Tibial nerve (tissue), 4 donors: ENCODE measurements around the gene CD300A. TPM values are rescaled to one million over a fixed set of nuclear protein-coding genes. Genes with fewer than 3 reads are reported as not detected.

Source experiments
- DNase-seq, 2 donors: peaks; one replicate each; pipeline ENCODE4 v3.0.0-alpha.2; 2019; ENCODE audit warnings: low spot score in 2 of 2
- H3K27ac ChIP-seq, 4 donors: fragments of 200-600 bp; sonication (generic) in 3 of 4; one replicate each; pipeline ENCODE4 v1.5.1; 2017 to 2019; ENCODE audit warnings: mild to moderate bottlenecking in 1 of 4
- H3K27me3 ChIP-seq, 2 donors: fragments of 200-600 bp; sonication (generic) in 1 of 2; one replicate each; pipeline versions ENCODE4 v1.5.1 to v1.6.0; 2017 to 2019
- H3K36me3 ChIP-seq, 3 donors: fragments of 200-600 bp; sonication (generic); one replicate each; pipeline ENCODE4 v1.5.1; 2018 to 2019
- H3K4me1 ChIP-seq, 4 donors: fragments of 200-600 bp; sonication (generic) in 3 of 4; one replicate each; pipeline ENCODE4 v1.5.1; 2017 to 2019
- H3K4me3 ChIP-seq, 4 donors: fragments of 200-600 bp; sonication (generic) in 3 of 4; one replicate each; pipeline ENCODE4 v1.5.1; 2017 to 2019; ENCODE audit warnings: mild to moderate bottlenecking in 1 of 4, moderate library complexity in 1 of 4
- H3K9me3 ChIP-seq, 4 donors: fragments of 200-600 bp; sonication (generic) in 3 of 4; one replicate each; pipeline ENCODE4 v1.5.1; 2017 to 2019
- CTCF ChIP-seq, 5 experiments: fragments of 200-600 bp in 3 of 5; fragments of 450-650 bp in 2 of 5; sonication (generic) in 3 of 5; IDR thresholded peaks; one replicate each; pipeline ENCODE4 v1.5.1; 2016 to 2019; ENCODE audit warnings: antibody characterized with exemption in 5 of 5, mild to moderate bottlenecking in 3 of 5, moderate library complexity in 2 of 5
- EP300 ChIP-seq, 2 donors: sonication (generic); formaldehyde crosslinking; IDR thresholded peaks; one replicate each; pipeline ENCODE4 v1.6.1; 2017; ENCODE audit warnings: antibody characterized with exemption in 2 of 2, mild to moderate bottlenecking in 1 of 2
- POLR2A ChIP-seq, 2 donors: fragments of 450-650 bp; IDR thresholded peaks; one replicate each; pipeline ENCODE4 v1.6.1; 2017; ENCODE audit warnings: antibody characterized with exemption in 2 of 2, mild to moderate bottlenecking in 2 of 2, moderate library complexity in 2 of 2
- WGBS, 2 donors: methylation state at CpG; one replicate each; pipeline ENCODE4 v1.1.5; 2018; 5-methylcytosine and 5-hydroxymethylcytosine counted together
- total RNA-seq, 4 donors: library from RNA; depleted of rRNA; stranded (reverse); fragments of >200 nt; gene quantifications; one replicate each; pipeline ENCODE4 v1.1.0, GENCODE V29; 2016

CD300A gene
- total RNA-seq, 4 donors from 2014 or later = 6.8 to 12.6 (median 9.8) TPM

GRCh38 chr17:74455025-74455545 is 11.3 kb upstream of the CD300A start:
- H3K27me3 ChIP-seq = no peaks in the 10 kb centered on the region
- H3K36me3 ChIP-seq = no peaks in the 10 kb centered on the region
- peak overlapping the region; percentile 83 to 94 (median 88) for H3K27ac ChIP-seq
- TF ChIP-seq POLR2A (IDR thresholded peaks at IDR 0.05) (no peak), CTCF (IDR thresholded peaks at IDR 0.05) (no peak), EP300 (IDR thresholded peaks at IDR 0.05) (no peak)
- H3K4me1 ChIP-seq = peaks cover 0 to 48% (median 32%) of the 10 kb centered on the region in 4 donors
- H3K9me3 ChIP-seq = no peaks in the 10 kb centered on the region
- no peak for DNase-seq
- H3K4me3 ChIP-seq = no peak overlapping the region
- WGBS, 2 donors = 40 to 42% methylated on average over 15 of the region's 15 CpGs

DNA sequence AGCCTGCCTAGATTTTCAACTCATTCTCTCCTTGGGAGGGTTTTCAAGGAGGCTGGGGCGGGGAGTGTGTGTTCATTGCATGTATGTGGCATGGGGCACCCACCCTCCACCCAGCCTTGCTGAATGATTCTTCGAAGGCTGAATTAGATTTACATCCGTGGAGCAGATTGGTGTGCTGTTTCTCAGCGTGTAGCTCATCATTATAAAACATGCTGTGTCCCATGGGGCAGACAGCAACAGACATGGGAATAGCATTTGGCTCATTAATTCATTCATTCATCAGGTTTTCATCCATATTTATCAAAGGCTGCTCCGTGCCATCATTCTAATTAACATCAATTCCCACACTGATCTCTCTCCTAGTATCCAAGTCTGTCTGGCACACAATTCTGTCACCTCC is 10.6 kb upstream of the CD300A start:
- Histone ChIP-seq H3K36me3 (no peaks in the 10 kb centered on the region), H3K27me3 (no peaks in the 10 kb centered on the region), H3K4me1 (peaks cover 0 to 45% (median 31%) of the 10 kb centered on the region in 4 donors), H3K27ac (peak overlapping the region in 2 of 4 donors; percentile 93 to 94), H3K4me3 (no peak overlapping the region), H3K9me3 (no peaks in the 10 kb centered on the region)
- no peak for TF ChIP-seq POLR2A (IDR thresholded peaks at IDR 0.05)
- TF ChIP-seq CTCF (IDR thresholded peaks at IDR 0.05) = no peak
- TF ChIP-seq EP300 (IDR thresholded peaks at IDR 0.05) = no peak
- no peak for DNase-seq
- 72 to 80% methylated on average over 5 of the region's 5 CpGs for WGBS, 2 donors

DNA sequence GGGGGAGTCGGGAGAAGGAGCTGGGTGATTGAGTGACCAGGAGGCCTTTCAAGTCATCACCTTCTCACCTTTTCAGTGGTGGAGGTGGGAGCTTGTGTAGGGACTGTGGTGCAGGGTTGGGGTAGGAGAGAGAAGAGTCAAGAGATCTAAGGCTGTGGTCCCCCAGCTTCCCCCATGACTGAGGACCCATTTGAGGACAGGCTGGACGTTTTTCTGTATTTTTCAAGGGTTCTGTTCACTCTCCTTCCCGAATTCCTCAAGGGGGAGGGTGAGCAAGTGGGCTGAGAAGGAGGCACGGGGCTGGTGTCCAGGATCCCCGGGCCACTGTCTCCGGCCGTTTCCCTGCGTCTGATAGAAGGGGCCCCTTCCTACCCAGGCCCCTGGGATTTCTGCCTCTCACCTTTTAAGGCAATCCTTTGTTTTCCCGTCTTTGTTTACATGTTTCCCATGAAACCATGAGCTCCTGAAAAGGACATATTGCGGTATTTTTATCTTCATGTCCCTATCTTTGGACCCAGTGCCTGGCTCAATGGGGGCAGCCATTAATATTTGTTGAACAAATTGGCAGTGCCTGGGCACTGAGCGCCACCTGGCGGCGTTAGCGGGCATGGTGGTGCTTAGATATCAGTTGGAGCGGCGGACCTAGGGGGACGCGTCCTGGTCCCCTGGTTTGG is 9.2 kb upstream of the CD300A start:
- TF ChIP-seq CTCF (IDR thresholded peaks at IDR 0.05) = peak; percentile 90 to 98 (median 97)
- no peak for TF ChIP-seq EP300 (IDR thresholded peaks at IDR 0.05)
- H3K27ac ChIP-seq = peak overlapping the region in 2 of 4 donors; percentile 19 to 21
- peak; percentile 77 to 88 for DNase-seq
- H3K9me3 ChIP-seq = no peaks in the 10 kb centered on the region
- H3K4me1 ChIP-seq = peaks cover 0 to 42% (median 30%) of the 10 kb centered on the region in 4 donors
- WGBS, 2 donors = 21 to 23% methylated on average over 18 of the region's 18 CpGs
- H3K4me3 ChIP-seq = no peak overlapping the region
- H3K36me3 ChIP-seq = no peaks in the 10 kb centered on the region
- H3K27me3 ChIP-seq = no peaks in the 10 kb centered on the region

DNA sequence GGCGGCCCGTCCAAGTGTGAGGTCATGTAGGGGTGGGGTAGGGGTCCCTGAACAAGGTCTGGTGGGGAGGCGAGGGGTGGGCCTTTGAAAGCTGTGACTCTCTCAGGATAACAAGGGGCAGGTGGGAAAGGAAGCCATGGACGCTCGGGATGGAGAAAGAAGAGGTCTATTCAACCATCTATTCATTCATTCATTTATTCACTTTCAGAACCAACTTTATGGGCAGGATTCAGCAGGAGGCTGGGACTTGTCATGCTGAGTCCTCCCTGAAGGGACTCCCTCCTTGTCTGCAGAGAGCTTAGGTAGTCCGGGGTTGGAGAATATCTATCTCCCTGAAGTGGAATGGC is 8.6 kb upstream of the CD300A start:
- TF ChIP-seq CTCF (IDR thresholded peaks at IDR 0.05) = peak in 1 of 5 experiments; percentile 6
- no peak for TF ChIP-seq EP300 (IDR thresholded peaks at IDR 0.05)
- TF ChIP-seq POLR2A (IDR thresholded peaks at IDR 0.05) = no peak
- Histone ChIP-seq H3K36me3 (no peaks in the 10 kb centered on the region), H3K27me3 (no peaks in the 10 kb centered on the region), H3K4me3 (no peak overlapping the region), H3K4me1 (peaks cover 0 to 37% (median 29%) of the 10 kb centered on the region in 4 donors), H3K9me3 (no peaks in the 10 kb centered on the region), H3K27ac (peak overlapping the region in 1 of 4 donors; percentile 21)
- no peak for DNase-seq
- 32 to 37% methylated on average over 6 of the region's 6 CpGs for WGBS, 2 donors

DNA sequence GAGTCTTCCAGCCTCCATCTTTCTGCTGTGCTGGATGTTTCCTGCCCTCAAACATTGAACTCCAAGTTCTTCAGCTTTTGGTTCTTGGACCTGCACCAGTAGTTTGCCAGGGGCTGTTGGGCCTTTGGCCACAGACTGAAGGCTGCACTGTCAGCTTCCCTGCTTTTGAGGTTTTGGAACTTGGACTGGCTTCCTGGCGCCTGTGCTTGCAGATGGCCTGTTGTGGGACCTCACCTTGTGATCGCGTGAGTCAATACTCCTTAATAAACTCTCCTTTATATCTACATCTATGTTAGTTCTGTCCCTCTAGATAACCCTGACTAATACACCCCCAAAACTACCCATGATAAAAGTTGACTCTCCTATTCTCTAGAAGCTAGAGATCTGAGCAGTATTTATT is 7.6 kb upstream of the CD300A start:
- Histone ChIP-seq H3K4me1 (peaks cover 0 to 29% (median 22%) of the 10 kb centered on the region in 4 donors), H3K4me3 (no peak overlapping the region), H3K9me3 (no peaks in the 10 kb centered on the region), H3K27ac (no peak overlapping the region), H3K36me3 (no peaks in the 10 kb centered on the region), H3K27me3 (no peaks in the 10 kb centered on the region)
- DNase-seq = no peak
- WGBS, 2 donors = 74 to 86% methylated on average over 3 of the region's 3 CpGs
- TF ChIP-seq POLR2A (IDR thresholded peaks at IDR 0.05) = no peak
- TF ChIP-seq CTCF (IDR thresholded peaks at IDR 0.05) = no peak
- TF ChIP-seq EP300 (IDR thresholded peaks at IDR 0.05) = no peak
